Activated CD8-positive, alpha-beta memory T cell treated with anti-CD3 and anti-CD28 coated beads, Interleukin-2, amount 50 U/mL, for 1 hour (primary cell): ENCODE data around the gene DEFB128.

ENCODE experiments used
- DNase-seq: peaks from one replicate; pipeline ENCODE4 v3.0.0-alpha.2; 2020; ENCODE audit errors: extremely low read depth

DEFB128 gene

DNA sequence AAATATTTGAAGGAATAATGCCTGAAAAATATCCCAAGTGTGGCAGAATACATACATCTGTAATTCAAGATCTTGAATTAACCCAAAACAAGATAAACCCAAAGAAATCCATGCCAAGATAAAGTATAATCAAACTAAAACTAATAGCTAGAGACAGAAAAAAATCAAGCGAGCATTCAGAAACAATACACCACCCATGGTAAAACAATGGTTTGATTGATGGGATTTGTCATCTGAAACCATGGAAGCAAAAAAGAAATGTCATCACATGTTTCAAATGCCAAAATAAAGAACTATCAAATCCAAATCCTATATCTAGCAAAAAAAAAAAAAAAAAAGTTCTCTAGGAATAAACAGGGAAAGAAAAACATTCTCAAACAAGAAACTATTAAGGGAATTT is 37.4 kb downstream of the DEFB128 start:
- no peak for DNase-seq

GRCh38 chr20:145877-146276 is 43.6 kb downstream of the DEFB128 start:
- DNase-seq = no peak

GRCh38 chr20:142290-142689 is 47.2 kb downstream of the DEFB128 start, which contains the start of gene DEFB126:
Gene DEFB126 (plus strand): TSS chr20:142590. CDS start chr20:142629, 39 bp downstream.
- no peak for DNase-seq
